Progenitor cell of endocrine pancreas (in vitro differentiated cells): Measurements from ENCODE around the gene FIZ1. TPM values are rescaled to one million over a fixed set of nuclear protein-coding genes. Genes with fewer than 3 reads are reported as not detected.

Source experiments
- DNase-seq: peaks from one replicate; pipeline ENCODE4 v3.0.0; 2021; ENCODE audit warnings: low spot score; ENCODE audit not compliant: unreplicated experiment
- H3K27ac Mint-ChIP-seq: 2 replicates; pipeline ENCODE4 v1.8.0; 2021; ENCODE audit warnings: mild to moderate bottlenecking, moderate library complexity, mixed read lengths
- H3K27me3 Mint-ChIP-seq: 2 replicates; pipeline ENCODE4 v1.8.0; 2021; ENCODE audit warnings: mixed read lengths
- H3K36me3 Mint-ChIP-seq: 2 replicates; pipeline ENCODE4 v1.8.0; 2022; ENCODE audit warnings: mixed read lengths; ENCODE audit not compliant: insufficient read depth
- H3K4me1 Mint-ChIP-seq: 2 replicates; pipeline ENCODE4 v1.8.0; 2021; ENCODE audit warnings: low read depth, mixed read lengths
- H3K4me3 Mint-ChIP-seq: 2 replicates; pipeline ENCODE4 v1.8.0; 2021; ENCODE audit warnings: low read depth, mild to moderate bottlenecking, moderate library complexity, mixed read lengths
- H3K9me3 Mint-ChIP-seq: 2 replicates; pipeline ENCODE4 v1.8.0; 2021; ENCODE audit warnings: low read depth, mixed read lengths
- total RNA-seq: library from RNA; stranded (reverse); gene quantifications from 2 replicates; pipeline ENCODE4 v1.2.1, GENCODE V29; 2021
- TF ChIP-seq, protein P1 (sequence below): fragments of 200-600 bp; sonication (generic); IDR thresholded peaks from one replicate; pipeline ENCODE4 v1.5.0; 2021; ENCODE audit warnings: antibody characterized with exemption, mild to moderate bottlenecking; ENCODE audit not compliant: unreplicated experiment

The FIZ1 gene
- total RNA-seq, 1 donor from 2014 or later, result 39.0 TPM

DNA sequence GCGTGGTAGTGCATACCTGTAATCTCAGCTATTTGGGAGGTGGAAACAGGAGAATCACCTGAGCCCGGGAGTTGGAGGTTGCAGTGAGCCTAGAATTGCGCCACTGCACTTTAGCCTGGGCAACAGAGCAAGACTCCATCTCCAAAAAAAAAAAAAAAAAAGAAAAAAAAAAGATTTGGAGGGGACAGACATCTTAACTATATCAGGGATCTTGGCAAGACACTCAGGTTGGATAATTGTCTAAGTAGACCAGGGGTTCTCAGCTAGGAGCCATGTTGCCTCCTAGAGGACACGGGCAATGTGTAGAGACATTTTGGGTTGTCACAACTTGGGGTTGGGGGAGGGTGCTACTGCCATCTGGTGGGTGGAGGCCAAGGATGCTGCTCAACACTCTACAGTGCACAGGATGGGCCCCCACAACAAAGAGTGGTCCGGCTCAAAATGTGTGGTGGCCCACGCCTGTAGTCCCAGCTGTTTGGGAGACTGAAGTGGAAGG lies 39.6 kb upstream of the FIZ1 start:
- Mint-ChIP-seq H3K4me3 (peak overlapping the region; percentile 53), H3K27ac (peak overlapping the region; percentile 81), H3K36me3 (peaks cover 4% of the 10 kb centered on the region), H3K9me3 (no peaks in the 10 kb centered on the region), H3K27me3 (no peaks in the 10 kb centered on the region), H3K4me1 (peaks cover 41% of the 10 kb centered on the region)
- TF ChIP-seq, protein P1, sequence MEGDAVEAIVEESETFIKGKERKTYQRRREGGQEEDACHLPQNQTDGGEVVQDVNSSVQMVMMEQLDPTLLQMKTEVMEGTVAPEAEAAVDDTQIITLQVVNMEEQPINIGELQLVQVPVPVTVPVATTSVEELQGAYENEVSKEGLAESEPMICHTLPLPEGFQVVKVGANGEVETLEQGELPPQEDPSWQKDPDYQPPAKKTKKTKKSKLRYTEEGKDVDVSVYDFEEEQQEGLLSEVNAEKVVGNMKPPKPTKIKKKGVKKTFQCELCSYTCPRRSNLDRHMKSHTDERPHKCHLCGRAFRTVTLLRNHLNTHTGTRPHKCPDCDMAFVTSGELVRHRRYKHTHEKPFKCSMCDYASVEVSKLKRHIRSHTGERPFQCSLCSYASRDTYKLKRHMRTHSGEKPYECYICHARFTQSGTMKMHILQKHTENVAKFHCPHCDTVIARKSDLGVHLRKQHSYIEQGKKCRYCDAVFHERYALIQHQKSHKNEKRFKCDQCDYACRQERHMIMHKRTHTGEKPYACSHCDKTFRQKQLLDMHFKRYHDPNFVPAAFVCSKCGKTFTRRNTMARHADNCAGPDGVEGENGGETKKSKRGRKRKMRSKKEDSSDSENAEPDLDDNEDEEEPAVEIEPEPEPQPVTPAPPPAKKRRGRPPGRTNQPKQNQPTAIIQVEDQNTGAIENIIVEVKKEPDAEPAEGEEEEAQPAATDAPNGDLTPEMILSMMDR, result peak; percentile 56
- no peak for DNase-seq

DNA sequence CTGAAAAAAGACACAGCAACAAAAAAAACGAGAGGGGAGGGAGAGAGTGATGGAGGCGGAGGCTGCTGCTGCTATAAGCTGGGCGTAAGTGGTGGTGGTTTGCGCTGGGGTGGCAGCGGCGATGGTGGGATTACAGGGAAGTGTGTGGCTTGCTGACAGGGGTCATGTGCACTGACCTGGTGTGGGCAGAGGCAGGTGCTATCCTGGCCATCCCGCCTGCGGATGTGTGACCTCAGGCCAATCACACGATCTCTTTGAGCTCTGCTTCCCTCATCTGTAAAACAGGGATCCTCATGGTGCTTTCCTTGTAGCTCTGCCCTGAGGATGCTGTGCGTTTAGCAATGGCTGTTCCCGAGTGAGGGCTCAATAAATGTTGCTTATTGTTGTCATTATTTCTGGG lies 38.2 kb upstream of the FIZ1 start:
- no peaks in the 10 kb centered on the region for H3K9me3 Mint-ChIP-seq
- no peak overlapping the region for H3K27ac Mint-ChIP-seq
- H3K36me3 Mint-ChIP-seq, result peaks cover 4% of the 10 kb centered on the region
- no peak for DNase-seq
- no peaks in the 10 kb centered on the region for H3K27me3 Mint-ChIP-seq
- TF ChIP-seq, protein P1, result no peak
- peaks cover 33% of the 10 kb centered on the region for H3K4me1 Mint-ChIP-seq
- peak overlapping the region; percentile 53 for H3K4me3 Mint-ChIP-seq

DNA sequence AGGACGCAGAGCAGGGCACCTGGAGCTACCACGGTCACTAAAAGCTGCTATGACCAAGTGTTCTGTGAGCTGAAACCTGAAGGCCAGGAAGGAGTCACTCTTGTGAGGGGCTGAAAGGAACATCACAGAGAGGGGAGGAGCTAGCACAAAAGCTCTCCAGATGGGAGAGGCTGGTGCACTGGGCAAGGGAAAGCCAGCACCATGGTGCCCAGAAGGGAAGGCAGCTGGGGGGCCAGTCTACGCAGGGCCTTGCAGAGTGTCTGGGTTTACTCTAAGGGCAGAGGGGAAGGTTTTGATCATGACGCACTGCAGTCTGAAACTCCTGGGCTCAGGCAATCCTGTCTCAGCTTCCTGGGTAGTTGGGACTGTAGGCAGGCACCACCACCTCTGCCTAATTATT lies 37.4 kb upstream of the FIZ1 start:
- DNase-seq, result no peak
- Mint-ChIP-seq H3K4me1 (peaks cover 29% of the 10 kb centered on the region), H3K9me3 (no peaks in the 10 kb centered on the region), H3K36me3 (peaks cover 4% of the 10 kb centered on the region), H3K4me3 (peak overlapping the region; percentile 99), H3K27ac (peak overlapping the region; percentile 99), H3K27me3 (no peaks in the 10 kb centered on the region)
- TF ChIP-seq, protein P1, result no peak

DNA sequence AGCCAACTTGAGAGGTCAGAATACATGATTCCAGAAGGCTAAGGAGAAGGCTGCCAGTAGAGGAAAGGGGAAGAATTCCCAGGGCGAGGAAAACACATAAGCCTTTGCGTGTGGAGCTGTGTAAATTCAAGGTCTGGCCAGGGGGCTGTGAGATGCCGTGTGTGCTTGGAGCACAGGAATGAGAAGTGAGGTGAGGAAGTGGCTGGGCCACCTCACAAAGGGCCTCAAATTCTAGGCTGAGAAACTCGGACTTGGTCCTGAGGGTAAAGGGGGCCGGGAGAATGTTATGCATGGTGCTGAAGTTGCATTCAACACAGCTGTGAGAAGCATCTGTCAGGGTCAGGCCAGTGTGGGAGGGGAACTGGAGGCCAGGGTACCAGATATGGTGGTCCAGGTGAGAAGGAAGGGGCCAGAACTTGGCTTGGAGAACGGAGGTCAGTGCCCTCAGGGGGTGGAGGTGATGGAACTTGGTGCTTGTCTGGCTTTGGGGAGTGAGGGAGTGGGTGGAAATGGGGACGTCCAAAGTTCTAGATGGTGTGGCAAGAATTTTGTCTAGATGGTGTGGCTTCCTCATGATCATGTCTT lies 36.6 kb upstream of the FIZ1 start:
- peak overlapping the region; percentile 99 for H3K4me3 Mint-ChIP-seq

DNA sequence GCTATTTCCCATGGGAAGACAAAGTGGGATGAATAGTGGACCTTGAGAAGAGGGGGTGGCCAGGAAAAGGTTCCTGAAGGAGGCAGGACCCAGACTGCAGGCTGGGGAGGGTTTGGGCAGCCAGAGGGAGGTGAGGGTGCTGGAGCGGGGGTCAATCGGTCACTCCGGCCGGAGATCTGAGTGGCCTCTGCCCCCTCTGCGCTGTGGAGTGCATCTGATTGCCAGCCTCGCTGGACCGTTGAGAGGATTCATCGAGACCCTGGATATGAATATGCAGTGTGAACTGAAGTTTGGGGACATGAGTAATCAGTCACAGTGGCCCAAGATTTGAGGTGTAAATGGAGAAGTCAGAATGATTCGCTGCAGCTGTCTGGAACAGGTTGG lies 36.0 kb upstream of the FIZ1 start:
- peak overlapping the region; percentile 99 for H3K27ac Mint-ChIP-seq
- DNase-seq, result no peak
- no peaks in the 10 kb centered on the region for H3K27me3 Mint-ChIP-seq
- peak overlapping the region; percentile 99 for H3K4me3 Mint-ChIP-seq
- TF ChIP-seq, protein P1, result no peak
- H3K36me3 Mint-ChIP-seq, result peaks cover 4% of the 10 kb centered on the region
- no peaks in the 10 kb centered on the region for H3K9me3 Mint-ChIP-seq
- H3K4me1 Mint-ChIP-seq, result peaks cover 22% of the 10 kb centered on the region

More for the DNA sequence above, 36.6 kb upstream of the FIZ1 start:
- Mint-ChIP-seq H3K27ac (peak overlapping the region; percentile 99), H3K4me1 (peaks cover 25% of the 10 kb centered on the region), H3K36me3 (peaks cover 4% of the 10 kb centered on the region), H3K9me3 (no peaks in the 10 kb centered on the region), H3K27me3 (no peaks in the 10 kb centered on the region)
- TF ChIP-seq, protein P1, result no peak
- no peak for DNase-seq
